HG02642 (cell line): ENCODE measurements around the gene RFPL1.
"Not testable (repeated sequence)": the region's sequence is repeated elsewhere in the genome, so short reads cannot be mapped to it uniquely, and the experiment has no call there.

Experiments
- ATAC-seq: cut with Tn5 transposase; IDR thresholded peaks from one replicate; pipeline ENCODE4 v1.9.1; 2021; ENCODE audit warnings: mild to moderate bottlenecking; ENCODE audit not compliant: unreplicated experiment, poor library complexity

The RFPL1 gene

GRCh38 chr22:29438283-29438682 is at the start of gene RFPL1:
Gene RFPL1, plus strand, starts transcription at chr22:29438583.
- not testable (repeated sequence) for ATAC-seq

- ATAC-seq = peak; percentile 4
These were observed 49.7 kb upstream of the RFPL1 start for GRCh38 chr22:29388759-29389090.

GRCh38 chr22:29390270-29390669 is 48.1 kb upstream of the RFPL1 start:
- ATAC-seq = no peak

GRCh38 chr22:29391546-29391945 is 46.8 kb upstream of the RFPL1 start:
- ATAC-seq = no peak

GRCh38 chr22:29393019-29393608 is 45.3 kb upstream of the RFPL1 start:
- no peak for ATAC-seq

GRCh38 chr22:29394931-29395581 is 43.3 kb upstream of the RFPL1 start:
- peak; percentile 63 for ATAC-seq

GRCh38 chr22:29396126-29396525 is 42.3 kb upstream of the RFPL1 start:
- no peak for ATAC-seq

- ATAC-seq = no peak
These were observed 40.6 kb upstream of the RFPL1 start for GRCh38 chr22:29397791-29398190.

- no peak for ATAC-seq
These were observed 37.8 kb upstream of the RFPL1 start for GRCh38 chr22:29400576-29400975.

- not testable (repeated sequence) for ATAC-seq
These were observed 36.8 kb upstream of the RFPL1 start for GRCh38 chr22:29401538-29401937.

GRCh38 chr22:29408940-29409339 is 29.4 kb upstream of the RFPL1 start:
- no peak for ATAC-seq

GRCh38 chr22:29411569-29412211 is 26.7 kb upstream of the RFPL1 start:
- peak; percentile 59 for ATAC-seq

GRCh38 chr22:29412772-29413171 is 25.6 kb upstream of the RFPL1 start:
- not testable (repeated sequence) for ATAC-seq

- not testable (repeated sequence) for ATAC-seq
These were observed 23.3 kb upstream of the RFPL1 start for GRCh38 chr22:29414951-29415591.

- not testable (repeated sequence) for ATAC-seq
These were observed 19.7 kb upstream of the RFPL1 start for GRCh38 chr22:29418704-29419103.

GRCh38 chr22:29426476-29426875 is 11.9 kb upstream of the RFPL1 start:
- ATAC-seq = no peak

GRCh38 chr22:29427176-29427760 is 11.1 kb upstream of the RFPL1 start:
- ATAC-seq = no peak

- ATAC-seq = no peak
These were observed 6.4 kb upstream of the RFPL1 start for GRCh38 chr22:29431986-29432385.

GRCh38 chr22:29433856-29434255 is 4.5 kb upstream of the RFPL1 start:
- no peak for ATAC-seq

- no peak for ATAC-seq
These were observed 4.1 kb upstream of the RFPL1 start for GRCh38 chr22:29434288-29434687.
